PC-3 (cell line): ENCODE data around the gene LSP1.

ENCODE experiments used
- EZH2 ChIP-seq: fragments of 300-600 bp; sonication (generic); IDR thresholded peaks from one replicate; pipeline ENCODE4 v1.6.1; 2017; ENCODE audit warnings: antibody characterized with exemption, mild to moderate bottlenecking, low read length; ENCODE audit not compliant: unreplicated experiment
- TF ChIP-seq, protein P1 (sequence below): fragments of 300-600 bp; sonication (generic); conservative IDR thresholded peaks from 2 replicates; pipeline ENCODE4 v1.5.1; 2017; ENCODE audit warnings: antibody characterized with exemption, low read depth, mild to moderate bottlenecking, low read length

DNA sequence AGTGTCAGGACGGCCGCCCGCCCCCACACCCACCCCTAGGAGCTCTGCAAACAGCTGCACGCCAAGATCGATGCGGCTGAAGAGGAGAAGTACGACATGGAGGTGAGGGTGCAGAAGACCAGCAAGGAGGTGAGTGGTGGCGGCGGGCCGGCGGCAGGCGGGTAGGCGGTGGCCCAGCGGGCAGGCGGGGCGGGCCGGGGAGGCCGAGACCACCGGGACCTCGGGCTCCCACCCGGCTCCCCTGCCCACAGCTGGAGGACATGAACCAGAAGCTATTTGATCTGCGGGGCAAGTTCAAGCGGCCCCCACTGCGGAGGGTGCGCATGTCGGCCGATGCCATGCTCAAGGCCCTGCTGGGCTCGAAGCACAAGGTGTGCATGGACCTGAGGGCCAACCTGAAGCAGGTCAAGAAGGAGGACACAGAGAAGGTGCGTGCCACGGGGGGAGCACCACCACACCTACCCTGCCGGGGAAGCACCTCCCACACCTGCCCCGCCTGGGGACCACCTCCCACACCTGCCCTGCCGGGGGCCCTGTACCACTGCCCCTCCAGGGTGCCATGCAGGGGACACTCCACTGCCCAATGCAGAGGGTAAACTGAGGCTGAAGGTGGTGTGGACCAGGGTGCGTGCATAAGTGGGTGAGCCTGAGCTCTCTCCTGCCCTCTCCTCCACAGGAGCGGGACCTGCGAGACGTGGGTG lies 12.0 kb upstream of the LSP1 start:
- TF ChIP-seq, protein P1, sequence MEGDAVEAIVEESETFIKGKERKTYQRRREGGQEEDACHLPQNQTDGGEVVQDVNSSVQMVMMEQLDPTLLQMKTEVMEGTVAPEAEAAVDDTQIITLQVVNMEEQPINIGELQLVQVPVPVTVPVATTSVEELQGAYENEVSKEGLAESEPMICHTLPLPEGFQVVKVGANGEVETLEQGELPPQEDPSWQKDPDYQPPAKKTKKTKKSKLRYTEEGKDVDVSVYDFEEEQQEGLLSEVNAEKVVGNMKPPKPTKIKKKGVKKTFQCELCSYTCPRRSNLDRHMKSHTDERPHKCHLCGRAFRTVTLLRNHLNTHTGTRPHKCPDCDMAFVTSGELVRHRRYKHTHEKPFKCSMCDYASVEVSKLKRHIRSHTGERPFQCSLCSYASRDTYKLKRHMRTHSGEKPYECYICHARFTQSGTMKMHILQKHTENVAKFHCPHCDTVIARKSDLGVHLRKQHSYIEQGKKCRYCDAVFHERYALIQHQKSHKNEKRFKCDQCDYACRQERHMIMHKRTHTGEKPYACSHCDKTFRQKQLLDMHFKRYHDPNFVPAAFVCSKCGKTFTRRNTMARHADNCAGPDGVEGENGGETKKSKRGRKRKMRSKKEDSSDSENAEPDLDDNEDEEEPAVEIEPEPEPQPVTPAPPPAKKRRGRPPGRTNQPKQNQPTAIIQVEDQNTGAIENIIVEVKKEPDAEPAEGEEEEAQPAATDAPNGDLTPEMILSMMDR: no peak
- no peak for TF ChIP-seq EZH2
